Ishikawa (cell line): ENCODE results near the gene TSHZ3.

Experiments used
- CEBPB ChIP-seq: IDR thresholded peaks from 2 replicates; pipeline ENCODE4 v1.6.1; 2012
- EP300 ChIP-seq: IDR thresholded peaks from 2 replicates; pipeline ENCODE4 v1.6.1; 2012; ENCODE audit warnings: borderline replicate concordance
- NFIC ChIP-seq: IDR thresholded peaks from 2 replicates; pipeline ENCODE4 v1.6.1; 2012
- RAD21 ChIP-seq: IDR thresholded peaks from 2 replicates; pipeline ENCODE4 v1.6.1; 2012; ENCODE audit warnings: low read depth
- TCF12 ChIP-seq: IDR thresholded peaks from 2 replicates; pipeline ENCODE4 v1.6.1; 2012; ENCODE audit warnings: low read depth
- TEAD4 ChIP-seq: IDR thresholded peaks from 2 replicates; pipeline ENCODE4 v1.6.1; 2012
- ZBTB7A ChIP-seq: IDR thresholded peaks from 2 replicates; pipeline ENCODE4 v1.6.1; 2012; ENCODE audit warnings: low read depth
- TF ChIP-seq, protein P1 (sequence below): IDR thresholded peaks from 2 replicates; pipeline ENCODE4 v1.6.1; 2012; ENCODE audit warnings: low read depth, mild to moderate bottlenecking
- TF ChIP-seq, protein P2 (sequence below): IDR thresholded peaks from 2 replicates; pipeline ENCODE4 v1.6.1; 2012

DNA sequence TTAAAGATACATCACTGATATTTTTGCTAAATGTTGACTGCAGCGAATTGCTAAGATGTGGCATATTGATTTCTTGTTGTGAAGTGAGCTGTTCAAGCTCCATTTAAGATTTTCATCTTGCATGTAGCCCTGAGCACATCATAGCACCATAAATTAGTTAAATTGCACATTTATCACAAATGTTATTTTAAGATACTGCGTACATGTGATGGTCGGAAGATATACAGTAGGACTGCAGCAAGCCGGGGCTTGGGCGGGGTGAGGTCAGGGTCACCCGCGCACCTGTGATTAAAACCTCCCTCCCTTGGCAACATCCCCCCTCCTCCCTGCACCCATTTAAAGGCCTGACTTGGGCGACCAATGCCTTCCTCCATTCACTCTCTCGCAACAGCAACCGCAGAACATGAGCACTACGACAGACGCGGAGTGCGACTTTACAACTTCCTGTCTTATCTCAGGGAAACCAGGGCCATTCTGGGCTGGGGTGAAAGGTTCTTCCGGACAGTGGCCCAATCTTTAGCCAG, 76.6 kb downstream of the TSHZ3 start:
- TF ChIP-seq, protein P1, sequence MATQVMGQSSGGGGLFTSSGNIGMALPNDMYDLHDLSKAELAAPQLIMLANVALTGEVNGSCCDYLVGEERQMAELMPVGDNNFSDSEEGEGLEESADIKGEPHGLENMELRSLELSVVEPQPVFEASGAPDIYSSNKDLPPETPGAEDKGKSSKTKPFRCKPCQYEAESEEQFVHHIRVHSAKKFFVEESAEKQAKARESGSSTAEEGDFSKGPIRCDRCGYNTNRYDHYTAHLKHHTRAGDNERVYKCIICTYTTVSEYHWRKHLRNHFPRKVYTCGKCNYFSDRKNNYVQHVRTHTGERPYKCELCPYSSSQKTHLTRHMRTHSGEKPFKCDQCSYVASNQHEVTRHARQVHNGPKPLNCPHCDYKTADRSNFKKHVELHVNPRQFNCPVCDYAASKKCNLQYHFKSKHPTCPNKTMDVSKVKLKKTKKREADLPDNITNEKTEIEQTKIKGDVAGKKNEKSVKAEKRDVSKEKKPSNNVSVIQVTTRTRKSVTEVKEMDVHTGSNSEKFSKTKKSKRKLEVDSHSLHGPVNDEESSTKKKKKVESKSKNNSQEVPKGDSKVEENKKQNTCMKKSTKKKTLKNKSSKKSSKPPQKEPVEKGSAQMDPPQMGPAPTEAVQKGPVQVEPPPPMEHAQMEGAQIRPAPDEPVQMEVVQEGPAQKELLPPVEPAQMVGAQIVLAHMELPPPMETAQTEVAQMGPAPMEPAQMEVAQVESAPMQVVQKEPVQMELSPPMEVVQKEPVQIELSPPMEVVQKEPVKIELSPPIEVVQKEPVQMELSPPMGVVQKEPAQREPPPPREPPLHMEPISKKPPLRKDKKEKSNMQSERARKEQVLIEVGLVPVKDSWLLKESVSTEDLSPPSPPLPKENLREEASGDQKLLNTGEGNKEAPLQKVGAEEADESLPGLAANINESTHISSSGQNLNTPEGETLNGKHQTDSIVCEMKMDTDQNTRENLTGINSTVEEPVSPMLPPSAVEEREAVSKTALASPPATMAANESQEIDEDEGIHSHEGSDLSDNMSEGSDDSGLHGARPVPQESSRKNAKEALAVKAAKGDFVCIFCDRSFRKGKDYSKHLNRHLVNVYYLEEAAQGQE, result no peak
- TF ChIP-seq TEAD4, result no peak
- no peak for TF ChIP-seq CEBPB
- no peak for TF ChIP-seq TCF12
- TF ChIP-seq ZBTB7A, result no peak
- TF ChIP-seq NFIC, result no peak
- no peak for TF ChIP-seq EP300
- no peak for TF ChIP-seq RAD21
- TF ChIP-seq, protein P2, sequence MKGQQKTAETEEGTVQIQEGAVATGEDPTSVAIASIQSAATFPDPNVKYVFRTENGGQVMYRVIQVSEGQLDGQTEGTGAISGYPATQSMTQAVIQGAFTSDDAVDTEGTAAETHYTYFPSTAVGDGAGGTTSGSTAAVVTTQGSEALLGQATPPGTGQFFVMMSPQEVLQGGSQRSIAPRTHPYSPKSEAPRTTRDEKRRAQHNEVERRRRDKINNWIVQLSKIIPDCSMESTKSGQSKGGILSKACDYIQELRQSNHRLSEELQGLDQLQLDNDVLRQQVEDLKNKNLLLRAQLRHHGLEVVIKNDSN, result no peak
